Muscle of back (tissue), 11 donors: ENCODE measurements around the gene ABCC3. TPM values are rescaled to one million over a fixed set of nuclear protein-coding genes. Genes with fewer than 3 reads are reported as not detected.
A peak's percentile ranks its signal among the peaks of the same experiment; 100 is the strongest.

Source experiments
- DNase-seq, 3 donors: peaks; one replicate each; pipeline versions ENCODE4 v3.0.0 to v3.0.0-alpha.2; 2013
- polyA plus RNA-seq, 10 donors: library from polyadenylated mRNA; unstranded; fragments of 120-200 nt; gene quantifications; one replicate each; pipeline ENCODE4 v1.2.1, GENCODE V29; 2013; ENCODE audit not compliant: insufficient read length in 10 of 10

ABCC3 gene
- polyA plus RNA-seq, 10 donors: 0.12 to 1.7 (median 0.67) TPM

DNA sequence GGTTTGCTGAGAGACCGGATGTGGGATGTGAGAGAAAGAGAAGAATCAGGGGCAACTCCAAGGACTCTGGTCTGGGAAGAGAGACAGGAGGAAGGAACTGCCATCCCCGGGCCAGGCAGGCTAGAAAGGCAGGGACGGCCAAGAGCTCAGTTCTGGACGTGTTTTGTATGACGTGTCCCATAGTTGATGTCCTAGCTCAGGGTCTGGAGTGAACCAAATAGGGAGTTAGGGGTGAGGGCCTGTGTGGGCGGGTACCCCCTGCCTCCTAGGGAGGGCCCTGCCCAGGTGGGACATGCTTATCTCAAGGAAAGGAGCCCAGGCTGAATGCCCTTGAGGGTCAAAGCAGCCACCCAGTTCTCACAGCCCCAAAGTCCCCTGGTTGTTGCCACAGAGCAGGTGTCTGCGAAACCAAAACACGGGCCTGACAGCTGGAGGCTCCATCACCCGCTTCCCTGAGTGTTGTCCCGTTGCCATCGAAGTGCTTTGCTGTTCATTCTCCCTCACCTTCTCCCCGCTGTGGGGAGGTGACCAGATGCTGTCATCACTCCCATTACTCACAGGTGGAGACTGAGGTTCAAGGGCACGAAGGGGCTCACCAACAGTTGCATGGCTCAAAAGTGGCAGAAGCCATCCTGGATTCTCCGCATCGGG, 7.5 kb downstream of the ABCC3 start:
- no peak for DNase-seq

DNA sequence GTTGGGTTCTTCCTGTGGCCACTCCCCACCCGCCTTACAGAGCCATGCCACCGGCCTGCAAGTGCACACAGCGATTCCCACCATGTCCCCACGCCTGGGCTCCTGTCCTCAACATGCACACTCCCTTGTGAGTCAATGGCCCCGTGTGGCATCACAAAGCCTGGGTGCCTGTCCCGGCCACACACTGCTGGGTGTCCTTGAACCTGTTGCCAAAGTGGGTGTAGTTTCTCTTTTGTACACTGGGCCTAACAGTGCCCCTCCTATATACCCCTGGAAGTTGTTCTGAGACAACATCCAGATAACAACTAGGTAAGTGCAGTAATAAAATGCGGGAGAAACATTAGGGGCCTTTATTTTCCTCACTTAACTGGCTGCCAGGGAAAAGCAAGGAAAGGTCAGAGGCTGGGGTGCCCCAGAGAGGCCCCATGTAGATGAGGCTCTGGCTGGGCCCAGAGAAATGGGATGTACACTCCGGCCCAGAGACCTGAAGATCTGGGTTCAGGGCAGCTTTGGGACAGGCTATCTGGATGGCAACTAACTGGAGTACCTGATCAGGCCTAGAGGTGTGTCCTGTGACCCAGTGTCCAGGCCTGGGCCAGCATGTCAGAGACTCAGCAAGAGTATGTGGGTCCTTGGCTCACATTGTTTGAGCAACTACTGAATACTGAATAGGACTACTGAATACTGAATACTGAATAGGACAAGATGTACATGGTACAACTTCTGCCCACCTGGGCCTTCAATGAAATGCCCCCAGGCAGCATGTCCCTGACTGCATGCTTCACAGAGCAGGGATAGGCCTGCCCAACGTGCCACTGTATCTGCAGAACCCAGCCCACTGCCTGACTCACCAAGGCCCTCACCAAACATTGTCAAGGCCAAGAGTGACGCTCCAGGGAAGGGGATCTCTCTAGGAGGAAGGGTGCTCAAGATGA, 8.3 kb downstream of the ABCC3 start:
- DNase-seq: no peak

DNA sequence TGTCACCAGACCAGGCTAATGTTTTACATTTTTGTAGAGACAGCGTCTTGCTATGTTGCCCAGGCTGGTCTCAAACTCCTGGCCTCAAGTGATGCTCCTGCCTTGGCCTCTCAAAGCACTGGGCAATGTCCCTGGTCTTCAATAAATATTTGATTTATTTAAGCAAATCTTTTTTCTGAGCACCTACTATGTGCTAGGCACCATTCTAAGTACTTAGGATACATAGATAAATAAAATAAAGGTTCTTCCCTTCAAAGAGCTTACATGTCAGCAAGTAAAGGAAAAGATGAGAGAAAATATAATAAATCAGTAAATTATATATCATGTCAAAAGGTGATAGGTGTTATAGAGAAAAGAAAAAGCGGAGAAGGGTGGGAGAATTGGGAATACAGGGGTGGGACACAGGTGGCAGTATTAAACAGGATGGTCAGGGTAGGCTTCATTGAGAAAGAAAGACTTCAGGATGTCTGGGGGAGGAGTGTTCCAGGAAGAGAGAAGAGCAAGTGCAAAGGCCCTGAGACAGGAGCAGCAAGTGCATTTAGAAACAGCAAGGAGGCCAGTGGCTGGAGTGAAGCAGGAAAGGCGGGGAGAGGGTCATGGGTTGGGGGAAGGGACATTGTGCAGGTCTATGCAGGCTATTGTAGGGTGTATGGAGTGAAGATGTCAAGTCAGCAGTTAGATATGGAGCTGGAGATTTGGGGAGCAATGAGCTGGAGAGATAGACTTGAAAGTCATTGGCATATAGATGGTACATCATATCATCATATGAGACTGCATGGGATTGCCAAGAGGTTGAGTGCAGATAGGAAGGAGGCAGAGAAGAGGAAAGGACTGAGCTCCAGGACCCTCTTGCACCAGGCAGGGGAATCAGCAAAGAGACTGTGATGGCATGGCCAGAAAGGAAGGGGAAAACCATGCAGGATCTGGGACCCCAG, 11.3 kb downstream of the ABCC3 start:
- no peak for DNase-seq

DNA sequence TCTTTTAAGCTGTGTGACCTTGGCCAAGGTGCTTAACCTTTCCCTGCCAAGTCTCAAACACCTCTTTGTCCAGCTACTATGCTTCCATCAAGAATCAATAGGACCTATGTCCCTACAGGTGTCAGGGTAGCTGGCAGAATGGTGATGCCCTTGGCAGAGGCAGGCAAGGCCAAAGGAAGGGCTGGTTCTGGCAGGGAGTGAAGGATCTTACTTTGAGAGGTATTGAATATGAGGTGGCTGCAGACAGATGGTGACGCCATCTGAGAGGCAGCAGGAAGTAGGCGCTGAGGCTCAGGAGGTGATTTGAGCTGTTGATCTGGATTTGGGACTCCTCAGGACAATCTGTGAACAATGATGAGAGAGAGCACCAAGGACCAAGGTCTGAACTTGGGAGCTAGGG, 12.5 kb downstream of the ABCC3 start:
- DNase-seq: no peak

DNA sequence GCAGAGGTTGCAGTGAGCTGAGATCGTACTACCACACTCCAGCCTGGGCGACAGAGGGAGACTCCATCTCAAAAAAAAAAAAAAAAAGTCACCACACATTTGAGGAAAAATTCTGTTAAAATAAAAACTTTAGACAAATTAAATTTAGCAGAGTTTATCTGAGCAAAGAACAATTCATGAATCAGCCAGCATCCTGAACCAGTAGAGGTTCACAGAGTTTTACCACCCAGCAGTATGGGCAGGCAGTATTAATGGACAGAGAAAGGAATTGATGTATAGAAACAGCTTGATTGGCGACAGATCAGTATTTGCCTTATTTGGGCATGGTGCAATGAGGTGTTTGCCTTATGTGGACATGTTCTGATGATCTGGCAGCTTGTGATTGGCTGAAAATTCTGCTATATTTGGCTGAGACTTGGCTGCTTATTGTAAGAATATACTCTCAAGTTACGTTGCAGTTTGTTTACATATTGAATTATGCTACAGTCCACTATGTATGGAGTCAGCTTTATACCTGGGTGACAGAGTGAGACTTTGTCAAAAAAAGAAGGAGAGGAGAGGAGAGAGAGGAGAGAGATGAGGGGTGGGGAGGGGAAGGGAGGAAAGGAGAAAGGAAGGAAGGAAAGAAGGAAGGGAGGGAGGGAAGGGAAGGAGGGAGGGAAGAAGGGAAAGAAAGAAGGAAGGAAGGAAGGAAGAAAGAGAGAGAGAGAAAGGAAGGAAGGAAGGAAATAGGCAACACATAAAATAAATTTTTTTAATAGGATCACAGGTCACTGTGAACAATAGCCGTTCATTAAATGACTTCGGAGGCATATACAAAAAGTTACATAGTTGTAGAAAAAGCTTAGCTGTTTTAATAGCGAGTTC, 14.6 kb downstream of the ABCC3 start:
- DNase-seq: no peak

DNA sequence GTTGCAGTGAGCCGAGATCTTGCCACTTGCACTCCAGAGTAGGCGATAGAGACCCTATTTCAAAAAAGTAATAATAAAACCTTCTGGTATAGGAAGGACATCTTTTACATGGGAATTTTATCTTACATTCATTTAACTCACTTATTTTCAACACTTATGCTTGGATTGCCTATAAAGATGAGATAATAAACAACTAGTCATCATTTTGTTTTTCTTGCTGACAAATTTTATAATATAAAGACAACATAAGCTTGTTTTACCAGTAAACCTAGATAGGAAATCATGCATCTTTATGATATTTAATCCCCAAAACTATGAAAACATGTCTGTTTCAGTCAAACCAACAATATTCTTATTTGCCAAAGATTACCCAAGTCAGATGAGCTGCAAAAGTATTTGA, 17.0 kb downstream of the ABCC3 start:
- DNase-seq: no peak

DNA sequence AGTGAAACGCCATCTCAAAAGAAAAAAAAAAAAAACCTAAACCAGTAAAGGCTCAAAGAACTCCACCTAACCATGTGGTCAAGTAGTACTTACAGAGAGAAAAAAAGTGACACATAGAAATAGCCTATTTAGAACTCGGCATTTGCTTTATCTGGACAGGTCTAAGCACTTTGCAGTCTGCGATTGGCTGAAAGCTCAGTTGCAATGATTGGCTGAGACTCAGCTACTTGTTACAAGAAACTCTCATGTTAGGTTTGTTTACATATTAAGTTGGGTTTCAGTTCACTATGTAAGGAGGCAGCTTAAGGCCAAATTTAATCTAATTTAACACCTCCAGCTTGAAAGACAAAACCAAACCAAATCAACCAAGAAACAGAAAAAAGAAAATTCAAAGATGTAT, 19.1 kb downstream of the ABCC3 start:
- DNase-seq: no peak

DNA sequence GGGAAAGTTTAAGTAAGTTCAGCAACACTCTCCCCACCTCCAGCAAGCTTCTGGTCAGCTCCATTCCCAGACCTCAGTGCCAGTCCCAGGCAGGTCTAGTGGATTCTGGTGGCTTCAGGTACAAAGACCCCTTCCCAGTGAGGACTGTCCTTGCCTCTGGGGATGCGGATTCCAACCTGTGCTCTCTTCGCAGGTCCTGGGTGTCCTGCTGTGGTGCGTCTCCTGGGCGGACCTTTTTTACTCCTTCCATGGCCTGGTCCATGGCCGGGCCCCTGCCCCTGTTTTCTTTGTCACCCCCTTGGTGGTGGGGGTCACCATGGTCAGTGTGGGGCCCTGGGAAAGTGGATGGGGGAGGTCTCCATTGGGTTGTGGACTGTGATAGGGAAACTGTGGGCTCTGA, 21.8 kb downstream of the ABCC3 start:
- no peak for DNase-seq

DNA sequence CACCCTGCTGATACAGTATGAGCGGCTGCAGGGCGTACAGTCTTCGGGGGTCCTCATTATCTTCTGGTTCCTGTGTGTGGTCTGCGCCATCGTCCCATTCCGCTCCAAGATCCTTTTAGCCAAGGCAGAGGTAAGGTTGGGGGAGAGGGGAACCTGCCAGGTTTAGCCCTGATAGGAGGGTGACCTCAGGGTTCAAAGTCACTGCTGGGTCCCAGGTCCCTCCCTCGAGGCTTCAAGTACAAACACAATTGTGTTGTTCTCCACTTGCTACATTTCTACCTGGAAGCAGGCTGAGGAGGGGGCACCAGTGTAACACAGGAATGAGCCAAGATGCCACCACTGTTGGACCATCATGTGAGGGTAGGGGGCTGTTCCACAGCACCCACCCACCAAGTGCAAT, 22.4 kb downstream of the ABCC3 start:
- no peak for DNase-seq

DNA sequence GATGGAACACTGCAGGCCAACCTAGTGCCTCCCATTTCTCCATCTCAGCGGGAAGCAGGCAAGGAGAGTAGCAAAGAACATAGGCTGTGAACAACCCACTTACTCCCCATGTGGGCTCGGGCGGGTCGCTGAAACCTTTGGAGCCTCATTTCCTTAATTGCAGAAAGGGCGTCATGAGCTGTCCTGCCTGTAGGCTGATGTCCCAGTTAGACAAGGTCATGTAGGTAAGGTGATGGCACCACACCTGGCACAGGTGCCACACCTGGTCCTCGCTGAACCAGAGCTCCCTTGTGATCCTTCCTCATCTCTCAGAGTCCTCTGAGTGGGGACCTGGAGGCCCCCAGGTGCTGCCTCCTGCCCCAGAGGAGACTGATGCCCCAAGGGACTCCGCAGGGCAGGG, 22.9 kb downstream of the ABCC3 start:
- no peak for DNase-seq

DNA sequence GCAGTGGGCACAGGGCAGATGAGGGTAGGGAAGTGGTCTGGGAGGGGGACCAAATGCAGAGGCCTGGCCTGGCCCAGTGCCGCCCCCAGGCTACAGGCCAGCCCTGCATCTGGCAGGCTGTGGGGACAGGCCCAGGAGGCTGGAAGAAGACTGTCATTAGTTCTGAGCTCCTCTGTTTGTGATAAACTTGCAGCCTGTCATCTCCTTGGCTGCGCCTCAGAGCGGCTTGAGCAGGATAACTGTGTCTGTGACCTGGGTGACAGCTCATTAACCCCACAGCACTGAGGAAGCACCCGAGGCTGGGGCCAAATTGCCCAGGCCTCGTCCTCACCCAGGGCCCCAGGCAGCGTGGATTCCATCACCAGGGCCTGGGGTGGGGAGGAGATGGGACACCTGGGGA, 23.9 kb downstream of the ABCC3 start:
- DNase-seq: peak in 1 of 3 donors; percentile 28

DNA sequence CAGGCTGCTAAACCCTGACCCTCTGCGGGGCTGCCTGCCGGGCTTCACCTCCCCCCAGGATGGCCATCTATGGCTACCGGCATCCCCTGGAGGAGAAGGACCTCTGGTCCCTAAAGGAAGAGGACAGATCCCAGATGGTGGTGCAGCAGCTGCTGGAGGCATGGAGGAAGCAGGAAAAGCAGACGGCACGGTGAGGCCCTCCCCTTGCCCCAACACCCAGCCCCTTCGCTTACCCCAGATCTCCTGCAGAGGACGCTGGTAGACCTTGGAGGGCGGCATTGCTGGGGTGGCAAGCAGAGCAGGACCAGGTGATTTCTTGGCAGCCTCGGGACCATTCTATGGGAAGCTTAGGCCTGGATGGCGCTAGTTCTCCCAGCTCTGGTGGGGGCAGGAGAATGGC, 24.5 kb downstream of the ABCC3 start:
- DNase-seq: no peak

DNA sequence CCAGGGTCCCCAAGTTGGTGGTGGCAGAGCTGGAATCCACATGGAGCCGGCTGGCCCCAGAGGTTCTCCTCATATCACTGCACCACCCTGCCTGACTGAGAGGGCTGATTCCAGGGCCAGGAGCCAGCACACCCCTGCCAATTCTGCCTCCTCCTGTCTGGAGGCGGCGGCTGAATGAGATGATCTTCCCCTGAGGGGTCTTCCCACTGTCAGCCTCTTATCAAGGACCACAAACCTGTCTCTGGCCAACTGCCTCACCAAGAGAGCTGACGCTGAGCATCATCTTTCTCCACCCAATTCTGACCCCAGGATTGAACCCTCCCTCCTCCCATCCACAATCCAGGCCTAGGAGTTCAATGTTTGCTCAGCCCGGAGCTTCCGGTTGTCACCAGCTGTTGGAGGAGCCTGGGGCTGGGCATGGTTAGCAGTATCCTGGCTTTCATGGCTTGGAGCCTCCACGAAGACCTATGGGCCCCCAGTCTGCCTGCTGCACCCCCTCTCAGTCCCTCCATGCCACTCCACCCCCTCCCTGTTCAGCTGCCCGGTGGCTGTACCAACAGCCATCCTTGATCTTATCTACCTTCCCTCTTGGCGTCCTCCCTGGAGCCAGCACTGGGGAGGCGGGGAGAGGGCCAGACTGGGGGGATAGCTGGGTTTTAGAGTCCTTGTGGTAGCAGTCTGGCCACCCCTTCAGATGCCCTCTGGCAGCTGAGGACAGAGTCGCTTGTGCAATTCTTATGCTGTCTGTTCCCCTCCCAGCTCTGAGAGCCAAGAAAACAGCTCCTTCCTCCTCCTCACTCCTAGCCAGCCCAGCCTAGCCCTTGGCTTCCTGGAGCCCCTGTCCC, 25.6 kb downstream of the ABCC3 start:
- peak in 1 of 3 donors; percentile 24 for DNase-seq

DNA sequence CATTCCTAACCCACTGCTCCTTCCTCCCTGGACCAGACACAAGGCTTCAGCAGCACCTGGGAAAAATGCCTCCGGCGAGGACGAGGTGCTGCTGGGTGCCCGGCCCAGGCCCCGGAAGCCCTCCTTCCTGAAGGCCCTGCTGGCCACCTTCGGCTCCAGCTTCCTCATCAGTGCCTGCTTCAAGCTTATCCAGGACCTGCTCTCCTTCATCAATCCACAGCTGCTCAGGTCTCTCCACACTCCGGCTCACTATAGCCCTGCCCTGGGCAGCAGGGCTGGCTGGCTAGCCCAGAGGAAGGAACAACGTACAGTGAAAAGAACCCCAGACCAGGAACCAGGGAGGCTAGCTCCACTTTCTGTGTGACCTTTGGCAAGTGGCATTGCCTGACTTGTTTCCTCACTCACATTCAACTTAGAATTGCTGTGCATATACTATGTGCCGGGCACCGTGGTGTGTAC, 26.2 kb downstream of the ABCC3 start:
- DNase-seq: no peak

DNA sequence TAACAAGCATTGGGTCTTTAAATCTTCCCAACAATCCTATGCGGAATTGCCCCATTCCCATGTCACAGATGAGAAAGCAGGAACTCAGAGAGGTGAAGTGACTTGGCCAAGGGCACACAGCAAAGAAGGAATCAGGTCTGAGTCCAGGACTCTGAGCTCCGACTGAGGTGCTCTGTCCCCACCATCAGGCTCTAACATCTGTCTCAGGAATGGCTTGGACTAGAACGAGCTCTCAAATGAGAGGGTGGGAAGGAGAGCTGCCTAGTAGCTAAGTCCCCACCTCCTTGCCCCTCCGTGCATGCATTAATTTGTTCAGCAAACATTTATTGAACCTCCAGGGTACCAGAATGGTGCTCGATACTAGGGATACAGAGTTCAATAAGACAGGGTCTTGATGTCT, 26.7 kb downstream of the ABCC3 start:
- DNase-seq: no peak

DNA sequence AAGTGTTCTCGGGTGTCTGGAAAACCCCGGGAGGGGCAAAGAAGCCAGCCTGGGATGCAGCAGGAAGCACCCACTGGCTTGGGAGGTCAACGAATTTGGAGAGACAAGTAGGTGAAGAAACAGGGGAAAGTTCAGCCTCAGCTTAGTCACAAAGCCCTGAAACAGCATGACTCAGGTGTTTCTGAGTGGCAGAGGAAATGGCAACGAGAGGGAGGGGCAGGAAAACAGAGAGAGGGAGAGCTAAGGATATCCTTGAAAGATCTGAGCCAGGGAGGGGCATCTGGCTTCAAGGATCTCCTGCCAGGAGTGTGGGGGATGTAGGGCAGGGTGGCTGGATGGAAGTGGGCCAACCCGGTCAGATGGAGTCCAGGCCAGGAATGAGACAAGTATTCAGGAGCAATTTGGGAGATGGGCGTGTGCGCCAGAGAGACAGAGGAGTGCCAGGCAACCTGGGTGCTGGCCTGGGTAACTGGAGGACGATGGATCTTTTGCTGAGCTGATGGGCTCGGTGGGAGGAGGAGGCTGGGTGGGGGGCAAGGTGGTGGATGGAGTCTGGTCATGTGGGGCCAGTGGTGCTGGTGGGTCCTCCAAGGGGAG, 27.2 kb downstream of the ABCC3 start:
- peak in 2 of 3 donors; percentile 20 to 63 for DNase-seq

DNA sequence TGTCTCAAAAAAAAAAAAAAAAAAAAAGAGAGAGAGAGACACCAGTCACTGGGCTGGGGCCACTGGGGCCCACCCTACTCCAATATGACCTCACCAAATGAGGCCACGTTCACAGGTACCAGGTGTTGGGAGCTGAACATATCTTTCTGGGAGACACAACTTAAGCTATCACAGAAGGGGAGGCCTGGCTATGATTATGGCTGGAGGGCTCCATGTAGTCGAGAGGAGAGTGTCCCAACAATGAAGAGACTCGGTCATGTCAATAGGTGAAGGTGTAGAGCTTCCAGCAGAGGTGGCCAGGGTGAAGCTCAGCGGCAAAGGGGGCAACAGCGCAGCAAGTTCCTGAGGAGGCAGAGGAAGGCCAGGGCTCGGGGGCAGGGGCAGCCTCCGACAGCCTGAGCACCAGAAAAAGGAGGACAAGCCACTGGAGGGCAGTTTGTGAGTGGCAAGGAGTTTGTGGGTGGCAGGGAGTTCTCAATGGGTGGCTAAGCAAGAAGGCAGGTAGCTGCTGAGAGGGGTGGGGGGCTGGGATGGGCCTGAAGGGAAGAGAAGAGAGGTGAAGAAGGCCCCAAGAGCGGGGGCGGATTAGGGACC, 28.0 kb downstream of the ABCC3 start:
- no peak for DNase-seq

DNA sequence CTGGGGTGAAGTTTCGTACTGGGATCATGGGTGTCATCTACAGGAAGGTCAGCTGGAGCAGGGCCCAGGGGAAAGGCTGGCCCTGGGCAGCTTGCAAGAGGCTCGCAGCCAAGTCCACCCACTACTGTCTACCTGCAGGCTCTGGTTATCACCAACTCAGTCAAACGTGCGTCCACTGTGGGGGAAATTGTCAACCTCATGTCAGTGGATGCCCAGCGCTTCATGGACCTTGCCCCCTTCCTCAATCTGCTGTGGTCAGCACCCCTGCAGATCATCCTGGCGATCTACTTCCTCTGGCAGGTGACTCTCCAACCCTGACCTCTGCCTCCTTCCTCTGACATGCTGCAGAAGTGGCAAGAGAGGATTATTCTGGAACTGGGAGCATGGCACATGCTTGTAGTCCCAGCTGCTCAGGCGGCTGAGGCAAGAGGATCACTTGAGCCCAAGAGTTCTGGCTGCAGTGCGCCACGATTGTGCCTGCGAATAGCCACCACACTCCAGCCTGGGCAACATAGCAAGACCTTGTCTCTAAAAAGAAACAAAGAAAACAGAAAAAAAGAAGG, 29.2 kb downstream of the ABCC3 start:
- DNase-seq: no peak
